Inferior parietal cortex (tissue), 1 donor: ENCODE data around the gene RPRD1B.

Experiments used
- DNase-seq: peaks from one replicate; pipeline ENCODE4 v3.0.0-alpha.2; 2016; ENCODE audit errors: extremely low spot score

RPRD1B gene

DNA sequence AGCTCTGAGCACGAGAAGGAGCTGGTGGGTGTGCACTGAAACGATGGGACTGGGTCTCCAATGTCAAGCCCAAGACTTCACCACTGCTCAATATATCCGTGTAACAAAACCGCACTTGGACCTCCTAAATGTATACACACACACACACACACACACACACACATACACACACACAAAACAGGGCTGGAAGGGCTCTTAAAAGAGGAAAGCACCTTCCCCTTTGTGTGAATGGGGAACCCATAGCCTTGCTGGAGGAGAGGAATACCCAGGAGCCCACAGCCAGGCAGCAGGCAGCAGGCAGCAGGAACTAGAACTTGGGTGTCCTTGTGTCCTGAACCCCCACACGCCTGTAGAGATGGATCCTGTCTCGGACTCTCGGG lies 101.7 kb downstream of the RPRD1B start:
- no peak for DNase-seq

DNA sequence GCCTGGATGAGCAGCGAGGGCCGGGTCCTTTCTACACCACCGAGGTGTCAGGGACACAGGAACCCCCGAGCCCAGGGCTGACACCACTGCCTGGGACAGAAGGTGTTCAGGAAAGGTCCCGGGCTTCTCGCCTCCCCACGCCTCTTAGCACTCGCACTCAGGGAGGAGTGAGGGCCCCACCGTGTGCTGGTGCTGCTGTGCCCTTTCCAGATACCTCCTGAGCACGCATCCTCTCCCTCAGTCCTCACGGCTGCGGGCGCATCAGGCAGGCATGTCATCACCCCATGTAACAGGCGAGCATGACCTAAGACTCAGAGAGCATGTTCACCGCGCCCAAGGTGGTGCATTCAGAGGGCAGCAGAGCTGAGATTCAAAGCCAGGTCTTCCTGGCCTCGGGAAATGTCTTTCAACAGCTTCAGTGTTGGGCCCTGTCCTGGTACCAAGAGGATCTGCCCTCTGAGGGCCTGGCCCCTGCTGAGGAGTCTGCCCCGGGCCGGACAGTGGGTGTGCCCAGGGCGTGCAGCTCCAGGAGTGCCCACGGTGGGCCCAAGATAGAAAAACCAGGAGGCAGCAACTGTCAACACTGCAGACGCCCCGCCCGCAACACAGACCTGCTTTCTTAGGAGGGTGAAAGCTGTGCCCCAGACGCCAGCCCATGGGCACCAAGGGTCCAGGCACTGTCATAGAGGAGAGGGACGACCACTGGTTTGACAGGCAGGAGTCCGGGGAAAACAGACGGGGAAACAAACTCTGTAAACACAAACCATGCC lies 102.3 kb downstream of the RPRD1B start:
- DNase-seq = no peak

DNA sequence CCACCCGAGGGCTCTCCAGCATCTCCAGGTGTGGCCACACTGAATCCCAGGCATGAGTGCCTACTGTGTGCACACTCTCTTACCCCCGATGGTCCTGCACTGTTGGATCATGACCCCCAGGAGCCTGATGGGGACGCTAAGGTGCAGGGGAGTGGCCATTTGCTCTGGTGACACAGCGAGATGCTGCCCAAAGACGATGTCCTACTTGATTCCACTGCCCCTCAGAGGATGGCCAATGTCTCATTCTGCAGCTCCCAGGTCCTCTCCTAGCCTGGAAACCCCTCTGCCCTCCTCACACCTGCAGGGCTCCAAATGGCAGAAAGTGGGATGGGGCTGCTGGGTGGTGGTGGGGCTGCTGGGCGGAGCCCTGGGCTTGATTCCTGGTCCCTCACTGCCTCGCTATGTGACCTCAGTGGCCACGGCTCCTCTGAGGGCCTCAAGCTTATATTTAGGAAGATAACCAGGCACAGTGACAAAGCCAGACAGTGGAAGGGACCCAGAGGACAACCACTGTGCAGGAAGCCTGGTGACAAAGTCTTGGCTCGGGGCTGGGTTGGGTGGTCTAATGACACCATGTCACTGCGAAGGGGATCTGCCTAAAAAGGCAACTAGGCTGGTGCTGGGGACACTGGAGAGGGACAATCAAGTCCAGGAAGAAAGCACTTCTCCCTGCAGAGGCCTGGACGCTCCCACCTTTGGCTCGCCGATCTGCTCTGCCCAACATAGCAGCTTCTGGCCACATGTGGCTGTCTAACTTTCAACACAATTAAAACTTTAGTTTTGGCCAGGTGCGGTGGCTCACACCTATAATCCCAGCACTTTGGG lies 103.1 kb downstream of the RPRD1B start:
- no peak for DNase-seq

DNA sequence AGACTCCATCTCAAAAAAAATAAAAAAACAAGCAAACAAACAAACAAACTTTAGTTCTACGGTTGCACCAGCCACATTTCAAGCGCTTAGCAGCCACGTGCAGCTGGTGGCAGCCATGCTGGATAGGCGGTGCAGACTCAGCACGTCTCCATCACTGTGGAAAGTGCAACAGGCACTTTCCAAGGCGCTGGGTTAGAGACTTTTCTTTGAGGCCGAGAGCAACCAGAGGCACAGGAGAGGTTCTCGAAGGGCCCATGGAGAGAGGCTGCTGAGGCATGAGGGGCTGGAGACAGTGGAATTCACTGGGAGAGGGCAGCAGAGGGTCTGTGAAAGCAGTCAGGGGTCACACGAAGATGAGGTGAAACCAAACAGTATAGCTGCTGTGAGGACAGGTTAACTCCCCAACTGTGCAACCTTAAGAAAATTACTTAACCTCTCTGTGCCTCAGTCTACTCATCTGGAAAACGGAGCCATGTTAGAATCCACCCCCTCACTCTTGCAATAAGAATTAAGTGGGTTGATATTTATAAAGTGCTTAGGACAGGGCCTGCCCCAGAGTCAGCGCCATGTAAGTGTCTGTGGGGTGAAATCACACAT lies 104.0 kb downstream of the RPRD1B start:
- DNase-seq = no peak

DNA sequence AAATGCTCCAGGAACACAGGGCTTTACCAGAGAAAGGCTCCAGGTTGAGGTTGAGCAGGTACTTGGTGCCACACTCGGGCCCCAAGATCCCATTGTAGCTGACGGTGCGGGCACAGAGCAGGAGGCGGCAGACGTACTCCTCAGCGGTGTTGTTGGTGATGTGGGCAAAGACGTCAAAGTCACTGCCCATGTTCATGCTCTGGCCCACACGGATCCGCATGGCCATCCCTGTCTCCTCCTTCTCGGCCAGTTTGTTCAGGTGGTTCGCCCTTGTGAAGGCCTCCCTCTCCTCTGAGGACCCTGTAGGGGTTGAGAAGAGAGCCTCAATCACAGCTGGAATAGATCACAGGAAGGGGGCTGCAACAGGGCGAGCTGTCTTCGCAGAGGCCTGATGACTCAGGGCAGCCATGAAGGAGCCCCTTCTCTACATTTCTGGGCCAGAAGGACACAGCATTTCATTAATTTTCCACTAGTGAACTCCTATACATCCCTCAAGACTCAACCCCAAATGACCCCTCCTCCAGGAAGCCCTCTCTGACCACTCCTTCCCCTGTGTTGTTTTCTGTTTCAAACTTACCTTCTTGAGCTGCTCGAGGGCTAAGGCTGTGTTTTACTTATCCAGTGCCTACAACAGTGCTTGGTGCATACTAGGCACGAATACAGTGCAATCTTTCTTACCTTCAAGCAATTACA lies 104.7 kb downstream of the RPRD1B start:
- no peak for DNase-seq

DNA sequence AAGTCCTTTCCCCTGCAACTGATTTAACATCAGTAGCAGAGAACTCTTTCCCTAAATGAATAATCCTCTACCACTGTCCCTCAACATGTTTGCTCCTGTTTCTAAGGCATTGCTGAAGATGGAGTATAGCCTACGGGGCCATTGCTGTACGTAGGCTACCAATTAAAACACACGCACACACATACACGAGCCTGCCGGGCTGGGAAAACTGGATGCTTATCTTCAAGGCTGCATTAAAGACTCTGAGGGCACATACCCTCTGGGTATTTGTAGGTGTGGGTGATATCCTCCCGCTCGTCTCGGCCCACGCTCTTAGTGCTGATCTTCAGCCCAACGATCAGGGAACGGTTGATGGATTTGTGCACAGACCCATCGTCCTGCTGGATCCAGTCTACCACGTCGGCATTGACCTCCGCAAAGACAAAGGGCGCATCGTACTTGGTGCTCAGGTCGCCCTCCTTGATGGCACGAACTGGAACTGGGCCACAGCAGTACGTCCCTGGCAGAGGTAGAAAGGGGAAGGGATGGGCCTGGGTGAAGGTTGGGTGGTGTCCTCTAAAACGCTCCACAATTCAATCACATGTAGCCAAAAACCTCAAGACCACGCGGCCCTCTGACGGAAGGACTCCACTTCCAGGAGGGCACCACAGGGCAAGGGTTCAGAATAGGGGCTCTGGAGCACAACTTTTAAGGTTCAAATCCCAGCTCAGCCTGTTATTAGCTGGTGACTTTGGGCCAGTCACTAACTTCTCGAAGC lies 105.8 kb downstream of the RPRD1B start:
- DNase-seq = no peak

DNA sequence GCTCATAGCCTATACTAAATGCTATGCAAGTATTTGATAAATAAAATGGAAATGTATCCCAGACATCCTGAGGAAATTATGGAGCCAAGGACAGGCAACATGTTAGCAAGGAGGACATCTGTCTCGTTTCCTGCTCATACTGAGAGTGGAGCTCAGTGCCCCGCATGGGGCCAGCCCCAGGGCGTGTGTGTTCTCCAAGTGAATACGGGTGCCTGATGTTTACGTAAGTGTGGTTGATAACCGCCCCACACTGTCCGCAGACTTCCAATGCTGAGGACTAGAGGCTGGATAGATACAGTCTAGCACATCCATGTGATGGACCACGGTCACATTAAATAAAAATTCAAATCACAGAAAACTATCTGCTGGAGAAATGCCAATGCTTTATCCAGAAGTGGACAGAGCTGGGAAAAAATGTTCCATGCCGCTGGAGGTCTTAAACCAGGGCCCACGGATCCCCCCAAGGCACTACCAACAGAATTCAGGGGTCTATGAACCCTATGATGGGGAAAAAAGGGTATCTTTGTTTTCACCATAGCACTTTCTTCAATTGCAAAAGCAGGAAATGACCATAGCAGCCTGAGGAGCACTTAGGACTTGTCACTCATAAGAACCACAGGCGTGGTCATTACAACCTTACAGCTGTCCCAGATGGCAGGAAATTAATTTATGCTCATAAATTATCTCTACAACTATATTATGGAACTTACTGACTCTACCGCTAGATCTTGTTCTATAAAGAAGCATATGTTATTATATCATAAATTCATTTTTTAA lies 106.6 kb downstream of the RPRD1B start:
- DNase-seq = no peak

DNA sequence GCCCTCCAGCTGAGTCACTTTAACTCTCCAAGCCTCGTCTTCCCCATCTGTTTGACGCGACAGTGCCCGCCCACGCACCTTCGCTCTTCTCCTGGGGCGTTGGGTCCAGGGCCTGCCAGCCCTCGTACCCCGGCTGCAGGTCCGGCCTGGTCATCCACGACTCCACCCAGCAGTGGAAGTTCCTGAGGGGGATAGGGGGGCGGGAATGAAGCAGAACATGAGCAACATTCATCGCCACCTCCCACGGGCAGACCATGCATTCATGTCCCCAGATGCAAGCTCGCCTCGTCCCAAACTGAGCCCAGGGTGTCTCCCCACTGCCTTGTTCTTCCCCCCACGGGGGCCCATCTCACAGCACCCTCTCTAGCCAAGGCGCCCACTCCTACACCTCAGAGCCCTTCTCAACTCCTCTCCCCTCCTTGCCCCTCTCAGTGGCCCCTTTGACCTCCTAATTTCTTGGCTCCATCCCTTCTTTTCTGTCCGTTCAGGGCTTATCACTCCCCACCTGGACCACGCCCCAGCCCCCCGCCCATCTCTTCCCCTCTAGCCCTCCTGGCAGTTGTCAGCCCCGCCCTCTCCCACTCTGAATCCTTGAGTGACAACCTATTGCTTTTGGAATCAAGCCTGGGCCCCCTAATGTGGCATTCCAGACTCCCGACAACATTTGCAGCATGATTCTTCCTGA lies 107.8 kb downstream of the RPRD1B start:
- DNase-seq = no peak
